SU-DHL-6 (cell line): Measurements from ENCODE around the gene IL1RL1.

Source experiments
- H2AFZ ChIP-seq: fragments of 200-600 bp; sonication (generic); 2 replicates; pipeline ENCODE4 v1.6.1; 2014; ENCODE audit warnings: low read depth, mild to moderate bottlenecking, moderate library complexity, mixed read lengths, antibody characterized with exemption, low read length; ENCODE audit not compliant: severe bottlenecking
- H3F3A ChIP-seq: fragments of 200-600 bp; shearing (Covaris generic); 2 replicates; pipeline ENCODE4 v1.6.0; 2016; ENCODE audit warnings: antibody characterized with exemption, mild to moderate bottlenecking; ENCODE audit not compliant: insufficient read depth
- H3K27ac ChIP-seq: fragments of 200-600 bp; sonication (generic); 2 replicates; pipeline ENCODE4 v1.5.1; 2016; ENCODE audit warnings: low read depth, mild to moderate bottlenecking, low read length, moderate library complexity, mixed read lengths
- H3K27me3 ChIP-seq: fragments of 200-600 bp; sonication (generic), shearing (Covaris generic); 2 replicates; pipeline ENCODE4 v1.6.0; 2014; ENCODE audit warnings: mild to moderate bottlenecking, low read length
- H3K36me3 ChIP-seq: fragments of 200-600 bp; sonication (generic); 2 replicates; pipeline ENCODE4 v1.6.1; 2014; ENCODE audit warnings: mild to moderate bottlenecking, low read length, mixed read lengths
- H3K4me2 ChIP-seq: fragments of 300-600, 200-600 bp; shearing (Covaris generic), sonication (generic); 2 replicates; pipeline ENCODE4 v1.6.0; 2014; ENCODE audit warnings: low read length, low read depth, mild to moderate bottlenecking; ENCODE audit not compliant: poor library complexity, severe bottlenecking
- H3K4me3 ChIP-seq: fragments of 200-600 bp; sonication (generic); 2 replicates; pipeline ENCODE4 v1.5.1; 2014; ENCODE audit warnings: antibody characterized with exemption, low read length, mild to moderate bottlenecking, mixed read lengths; ENCODE audit not compliant: insufficient read depth, poor library complexity, severe bottlenecking
- H3K79me2 ChIP-seq: fragments of 200-600 bp; sonication (generic); 2 replicates; pipeline ENCODE4 v1.6.1; 2014; ENCODE audit warnings: mild to moderate bottlenecking, low read length, moderate library complexity; ENCODE audit not compliant: insufficient read depth
- H3K9ac ChIP-seq: fragments of 200-600 bp; sonication (generic); 2 replicates; pipeline ENCODE4 v1.7.0; 2014; ENCODE audit warnings: mild to moderate bottlenecking, low read length
- H3K9me2 ChIP-seq: fragments of 200-600 bp; sonication (generic); replicated peaks from 2 replicates; pipeline ENCODE4 v1.6.1; 2014; ENCODE audit warnings: low read length; ENCODE audit not compliant: insufficient read depth
- H3K9me3 ChIP-seq: fragments of 200-600 bp; sonication (generic); 2 replicates; pipeline ENCODE4 v1.6.1; 2014; ENCODE audit warnings: low read length, mixed read lengths; ENCODE audit not compliant: insufficient read depth
- H4K20me1 ChIP-seq: fragments of 200-600 bp; sonication (generic); 2 replicates; pipeline ENCODE4 v1.6.1; 2014; ENCODE audit warnings: low read depth, mild to moderate bottlenecking, antibody characterized with exemption, low read length, moderate library complexity, mixed read lengths
- CTCF ChIP-seq: fragments of 200-600 bp; sonication (generic); IDR thresholded peaks from one replicate; pipeline ENCODE4 v1.5.1; 2017; ENCODE audit warnings: antibody characterized with exemption, mild to moderate bottlenecking, low read length, moderate library complexity; ENCODE audit not compliant: insufficient read depth, poor library complexity, severe bottlenecking
- EZH2phosphoT487 ChIP-seq: fragments of 200-600 bp; sonication (generic), shearing (Covaris generic); conservative IDR thresholded peaks from 2 replicates; pipeline ENCODE4 v1.6.1; 2018; ENCODE audit warnings: mild to moderate bottlenecking, antibody characterized with exemption, low read length, moderate library complexity, mixed read lengths

The IL1RL1 gene

GRCh38 chr2:102269200-102269524, 42.2 kb upstream of the IL1RL1 start:
- Histone ChIP-seq H3K4me3 (no peak overlapping the region), H3K9me3 (no peaks in the 10 kb centered on the region), H3K9me2 (no peaks in the 10 kb centered on the region), H3K9ac (no peak overlapping the region), H3K27ac (no peak overlapping the region), H3F3A (no peaks in the 10 kb centered on the region), H3K36me3 (no peaks in the 10 kb centered on the region), H3K4me2 (no peak overlapping the region), H3K79me2 (no peaks in the 10 kb centered on the region), H2AFZ (no peak overlapping the region), H3K27me3 (no peaks in the 10 kb centered on the region), H4K20me1 (no peaks in the 10 kb centered on the region)
- no peak for TF ChIP-seq CTCF
- TF ChIP-seq EZH2phosphoT487 = no peak

GRCh38 chr2:102271844-102272243, 39.5 kb upstream of the IL1RL1 start:
- TF ChIP-seq EZH2phosphoT487 = no peak
- TF ChIP-seq CTCF = no peak
- Histone ChIP-seq H3K4me2 (no peak overlapping the region), H4K20me1 (no peaks in the 10 kb centered on the region), H3K27me3 (no peaks in the 10 kb centered on the region), H3K9me3 (peaks cover 8% of the 10 kb centered on the region; the same call in 1 of the 2 replicates), H3K27ac (no peak overlapping the region), H3K9ac (no peak overlapping the region), H3F3A (no peaks in the 10 kb centered on the region), H3K79me2 (no peaks in the 10 kb centered on the region), H2AFZ (no peak overlapping the region), H3K36me3 (no peaks in the 10 kb centered on the region), H3K9me2 (no peaks in the 10 kb centered on the region), H3K4me3 (no peak overlapping the region)

GRCh38 chr2:102273619-102274211, 37.6 kb upstream of the IL1RL1 start:
- Histone ChIP-seq H2AFZ (no peak overlapping the region), H3K79me2 (no peaks in the 10 kb centered on the region), H3K9me3 (peaks cover 8% of the 10 kb centered on the region; the same call in 1 of the 2 replicates), H3K27me3 (no peaks in the 10 kb centered on the region), H3K4me2 (no peak overlapping the region), H3K36me3 (no peaks in the 10 kb centered on the region), H3F3A (no peaks in the 10 kb centered on the region), H3K9ac (no peak overlapping the region), H3K27ac (no peak overlapping the region), H3K4me3 (no peak overlapping the region), H4K20me1 (no peaks in the 10 kb centered on the region), H3K9me2 (no peaks in the 10 kb centered on the region)
- no peak for TF ChIP-seq EZH2phosphoT487

- Histone ChIP-seq H3K9me3 (peaks cover 8% of the 10 kb centered on the region; the same call in 1 of the 2 replicates), H2AFZ (no peak overlapping the region), H3F3A (no peaks in the 10 kb centered on the region), H3K36me3 (no peaks in the 10 kb centered on the region), H4K20me1 (no peaks in the 10 kb centered on the region), H3K27me3 (no peaks in the 10 kb centered on the region), H3K79me2 (no peaks in the 10 kb centered on the region), H3K9me2 (no peaks in the 10 kb centered on the region), H3K4me2 (no peak overlapping the region), H3K9ac (no peak overlapping the region), H3K27ac (no peak overlapping the region), H3K4me3 (no peak overlapping the region)
- TF ChIP-seq CTCF (no peak), EZH2phosphoT487 (no peak)
Observed at GRCh38 chr2:102276549-102277201, 34.7 kb upstream of the IL1RL1 start.
